Skeletal muscle satellite cell (primary cell): ENCODE results near the gene ECE2.

Experiments
- H3K27me3 ChIP-seq: 2 replicates; pipeline ENCODE4 v1.7.0; 2013; ENCODE audit warnings: low read length; ENCODE audit not compliant: control insufficient read depth, insufficient read depth
- H3K36me3 ChIP-seq: 2 replicates; pipeline ENCODE4 v1.7.0; 2013; ENCODE audit warnings: mild to moderate bottlenecking, control low read depth, low read length; ENCODE audit not compliant: insufficient read depth
- H3K4me1 ChIP-seq: 2 replicates; pipeline ENCODE4 v1.7.0; 2013; ENCODE audit warnings: low read length; ENCODE audit not compliant: control insufficient read depth, insufficient read depth
- H3K4me2 ChIP-seq: 2 replicates; pipeline ENCODE4 v1.7.0; 2013; ENCODE audit warnings: mild to moderate bottlenecking, low read length
- H3K4me3 ChIP-seq: 2 replicates; pipeline ENCODE4 v1.7.0; 2013; ENCODE audit warnings: low read length
- H3K9ac ChIP-seq: 2 replicates; pipeline ENCODE4 v1.7.0; 2013; ENCODE audit warnings: mild to moderate bottlenecking, low read depth, low read length, moderate library complexity
- H3K9me3 ChIP-seq: replicated peaks from 2 replicates; pipeline ENCODE4 v1.7.0; 2013; ENCODE audit warnings: mild to moderate bottlenecking, control low read depth, low read length

ECE2 gene

DNA sequence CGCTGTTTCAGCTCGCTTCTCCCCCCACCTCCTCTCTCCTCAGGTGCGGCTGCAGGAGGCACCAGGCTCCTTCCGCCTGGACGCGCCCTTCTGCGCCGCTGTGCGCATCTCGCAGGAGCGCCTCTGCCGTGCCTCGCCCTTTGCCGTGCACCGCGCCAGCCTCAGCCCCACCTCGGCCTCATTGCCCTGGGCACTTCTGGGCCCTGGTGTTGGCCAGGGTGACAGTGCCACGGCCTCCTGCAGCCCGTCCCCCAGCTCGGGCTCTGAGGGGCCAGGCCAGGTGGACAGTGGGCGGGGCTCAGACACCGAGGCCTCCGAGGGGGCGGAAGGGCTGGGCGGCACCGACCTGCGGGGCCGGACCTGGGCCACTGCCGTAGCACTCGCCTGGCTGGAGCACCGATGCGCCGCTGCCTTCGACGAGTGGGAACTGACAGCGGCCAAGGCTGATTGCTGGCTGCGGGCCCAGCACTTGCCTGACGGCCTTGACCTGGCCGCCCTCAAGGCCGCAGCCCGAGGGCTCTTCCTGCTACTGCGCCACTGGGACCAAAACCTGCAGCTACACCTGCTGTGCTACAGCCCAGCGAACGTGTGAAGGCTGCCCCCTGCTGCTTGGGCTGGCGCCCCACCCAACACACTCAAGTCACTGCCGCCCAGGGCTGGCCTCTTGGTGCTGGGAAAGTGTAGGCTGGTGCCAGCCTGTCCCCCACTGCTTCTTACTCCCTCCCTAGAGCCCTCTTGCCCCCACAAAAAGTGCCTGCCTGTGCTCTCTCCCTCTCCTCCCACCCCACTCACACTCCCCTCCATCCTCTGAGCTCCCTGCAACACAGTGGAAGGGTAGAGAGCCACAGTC, 34.1 kb upstream of the ECE2 start:
- H3K9ac ChIP-seq: no peak overlapping the region
- H3K4me3 ChIP-seq: no peak overlapping the region

DNA sequence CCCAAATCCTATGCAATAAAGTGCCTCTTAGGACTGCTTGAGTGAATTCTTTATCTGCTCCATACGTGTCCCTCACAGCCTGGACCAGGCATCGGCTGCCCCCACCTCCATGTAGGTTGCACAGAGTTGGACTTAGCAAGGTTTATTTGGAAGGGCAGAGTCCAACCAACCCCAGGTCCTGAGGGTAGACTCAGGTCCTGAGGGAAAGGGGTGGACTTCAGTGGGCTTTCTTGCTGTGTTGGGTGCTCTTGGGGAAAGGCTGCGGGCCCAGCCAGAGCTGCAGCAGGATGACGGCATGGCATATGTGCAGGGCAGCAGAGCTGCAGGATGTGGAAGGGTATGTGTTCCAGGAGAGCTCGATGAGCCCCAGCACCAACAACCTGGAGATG, 33.5 kb upstream of the ECE2 start:
- H3K4me2 ChIP-seq: no peak overlapping the region
- no peaks in the 10 kb centered on the region for H3K9me3 ChIP-seq
- H3K27me3 ChIP-seq: peaks cover 4% of the 10 kb centered on the region
- no peak overlapping the region for H3K9ac ChIP-seq
- H3K36me3 ChIP-seq: peaks cover 27% of the 10 kb centered on the region
- H3K4me3 ChIP-seq: no peak overlapping the region
- no peaks in the 10 kb centered on the region for H3K4me1 ChIP-seq

More for the DNA sequence above, 34.1 kb upstream of the ECE2 start:
- Histone ChIP-seq H3K27me3 (peaks cover 4% of the 10 kb centered on the region), H3K4me1 (no peaks in the 10 kb centered on the region), H3K36me3 (peaks cover 27% of the 10 kb centered on the region), H3K9me3 (no peaks in the 10 kb centered on the region), H3K4me2 (no peak overlapping the region)

DNA sequence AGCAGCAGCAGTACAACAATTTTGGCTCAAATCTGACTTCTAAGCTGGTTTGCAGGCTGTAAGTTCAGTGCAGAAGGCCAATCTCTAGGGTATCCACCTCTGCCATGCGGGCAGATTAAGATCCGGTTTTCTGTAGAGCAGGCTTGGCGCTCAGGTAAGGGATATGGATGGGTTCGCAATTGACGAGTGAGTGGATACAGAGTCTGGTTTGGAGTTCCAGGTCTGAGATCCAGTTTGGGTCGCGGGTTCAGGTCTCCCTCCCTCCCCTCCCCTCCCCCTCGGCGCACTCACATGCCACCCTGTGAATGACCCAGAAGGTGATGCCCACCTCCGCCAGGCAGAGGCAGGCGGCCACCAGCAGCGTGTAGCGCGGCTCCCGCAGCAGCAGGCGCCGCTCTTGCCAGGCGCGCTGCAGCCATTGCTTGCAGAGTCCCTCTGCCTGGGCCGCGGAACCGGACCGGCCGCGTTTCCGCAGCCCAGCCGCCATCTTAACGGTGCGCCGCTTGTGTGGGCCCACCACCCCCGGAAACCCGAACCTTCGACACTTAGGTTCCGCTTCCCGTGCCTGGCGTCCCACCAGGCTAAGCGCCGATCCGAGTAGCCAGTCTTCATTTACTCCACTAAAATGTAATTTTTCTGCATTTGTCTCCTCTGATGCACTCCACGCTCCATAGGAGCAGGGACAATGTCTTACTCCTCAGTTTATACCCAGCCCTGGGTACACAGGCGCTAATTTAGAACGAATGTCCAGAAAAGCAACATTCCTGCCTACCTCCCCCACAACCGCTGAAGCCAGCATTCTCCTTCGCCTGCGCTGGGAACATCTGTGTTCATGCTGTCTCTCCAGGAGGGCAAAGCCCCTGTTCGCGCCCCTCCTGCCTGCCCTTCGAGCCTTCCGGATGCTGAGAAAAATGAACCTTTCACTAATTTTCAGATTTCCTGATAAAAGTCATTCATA, 27.1 kb upstream of the ECE2 start, which contains the start of gene ALG3:
TSS of gene ALG3 (minus strand) at position 509 of the 958 bp plus-strand sequence. CDS start at position 487, 22 bp downstream.
- Histone ChIP-seq H3K4me3 (peak within 1 kb of the TSS; percentile 99), H3K9ac (peak within 1 kb of the TSS; percentile 96), H3K9me3 (no peaks in the 10 kb centered on the region), H3K27me3 (no peaks in the 10 kb centered on the region), H3K36me3 (peaks cover 13% of the 10 kb centered on the region), H3K4me2 (peak within 1 kb of the TSS; percentile 100), H3K4me1 (peaks cover 3% of the 10 kb centered on the region)

- Histone ChIP-seq H3K4me2 (peak within 1 kb of the TSS; percentile 100), H3K9ac (peak within 1 kb of the TSS; percentile 96), H3K4me3 (peak within 1 kb of the TSS; percentile 99), H3K36me3 (peaks cover 10% of the 10 kb centered on the region), H3K4me1 (peaks cover 3% of the 10 kb centered on the region), H3K27me3 (no peaks in the 10 kb centered on the region), H3K9me3 (no peaks in the 10 kb centered on the region)
Observed at GRCh38 chr3:184249412-184250166, 26.2 kb upstream of the ECE2 start, which contains the start of gene EEF1AKMT4. Gene EEF1AKMT4, plus strand, starts transcription at chr3:184249672. Its CDS starts 23 bp downstream, at chr3:184249695.

- Histone ChIP-seq H3K27me3 (no peaks in the 10 kb centered on the region), H3K4me2 (peak overlapping the region; percentile 100), H3K4me3 (peak overlapping the region; percentile 99), H3K36me3 (peaks cover 4% of the 10 kb centered on the region), H3K4me1 (peaks cover 3% of the 10 kb centered on the region), H3K9ac (peak overlapping the region; percentile 80), H3K9me3 (no peaks in the 10 kb centered on the region)
Observed at GRCh38 chr3:184250167-184250828, 25.5 kb upstream of the ECE2 start.

- Histone ChIP-seq H3K9me3 (no peaks in the 10 kb centered on the region), H3K9ac (no peak overlapping the region), H3K27me3 (peaks cover 8% of the 10 kb centered on the region), H3K4me2 (no peak overlapping the region), H3K4me1 (peaks cover 6% of the 10 kb centered on the region), H3K36me3 (no peaks in the 10 kb centered on the region), H3K4me3 (no peak overlapping the region)
Observed at GRCh38 chr3:184255291-184256039, 20.4 kb upstream of the ECE2 start.

DNA sequence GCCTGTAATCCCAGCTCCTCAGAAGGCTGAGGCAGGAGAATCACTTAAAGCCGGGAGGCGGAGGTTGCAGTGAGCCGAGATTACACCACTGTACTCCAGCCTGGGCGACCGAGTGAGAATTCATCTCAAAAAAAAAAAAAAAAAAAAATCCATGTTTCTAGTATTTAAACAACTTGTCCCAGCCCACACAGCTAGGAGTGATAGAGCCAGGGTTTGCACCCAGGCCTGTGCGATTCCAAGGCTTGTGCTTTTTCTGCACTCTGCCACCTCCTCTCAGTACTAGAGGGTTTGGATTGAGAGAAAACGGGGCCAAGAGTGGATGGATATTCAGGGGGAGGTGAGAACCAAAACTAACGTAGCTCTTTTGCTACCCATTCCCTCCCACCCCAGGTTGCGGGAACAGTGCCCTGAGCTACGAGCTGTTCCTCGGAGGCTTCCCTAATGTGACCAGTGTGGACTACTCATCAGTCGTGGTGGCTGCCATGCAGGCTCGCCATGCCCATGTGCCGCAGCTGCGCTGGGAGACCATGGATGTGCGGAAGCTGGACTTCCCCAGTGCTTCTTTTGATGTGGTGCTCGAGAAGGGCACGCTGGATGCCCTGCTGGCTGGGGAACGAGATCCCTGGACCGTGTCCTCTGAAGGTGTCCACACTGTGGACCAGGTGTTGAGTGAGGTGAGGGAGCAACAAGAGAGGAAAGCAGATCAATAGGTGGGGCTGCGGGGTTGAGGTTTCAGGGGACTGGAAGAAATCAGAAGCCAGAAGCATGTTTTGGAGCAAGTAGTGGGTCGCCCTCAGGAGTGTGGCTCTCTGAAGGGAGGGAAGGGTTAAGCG, 18.5 kb upstream of the ECE2 start:
- Histone ChIP-seq H3K36me3 (no peaks in the 10 kb centered on the region), H3K9ac (no peak overlapping the region), H3K4me3 (no peak overlapping the region), H3K27me3 (peaks cover 15% of the 10 kb centered on the region), H3K4me1 (peaks cover 19% of the 10 kb centered on the region), H3K4me2 (no peak overlapping the region), H3K9me3 (no peaks in the 10 kb centered on the region)

DNA sequence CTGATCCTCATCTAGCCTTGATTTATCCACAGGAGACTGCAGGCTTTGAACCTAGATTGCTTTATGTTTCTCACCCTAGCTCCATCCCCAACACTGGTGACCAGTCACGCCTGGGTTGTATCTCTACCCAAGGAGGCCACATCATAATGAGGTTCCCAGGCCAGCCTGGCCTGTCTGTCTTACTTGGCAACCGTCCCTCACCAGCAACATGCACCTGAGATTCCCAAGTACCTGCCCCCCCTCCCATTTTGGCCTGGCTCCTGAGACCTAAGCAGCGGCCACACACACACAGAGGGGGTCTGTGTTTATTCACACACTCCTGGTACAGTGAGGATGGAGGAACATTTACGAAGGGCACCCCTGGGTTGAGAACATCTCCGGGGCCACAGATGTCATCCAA, 16.9 kb upstream of the ECE2 start:
- Histone ChIP-seq H3K4me1 (peaks cover 19% of the 10 kb centered on the region), H3K9me3 (no peaks in the 10 kb centered on the region), H3K4me2 (no peak overlapping the region), H3K27me3 (peaks cover 22% of the 10 kb centered on the region), H3K9ac (no peak overlapping the region), H3K36me3 (no peaks in the 10 kb centered on the region), H3K4me3 (no peak overlapping the region)

GRCh38 chr3:184259396-184259877, 16.4 kb upstream of the ECE2 start:
- Histone ChIP-seq H3K4me3 (no peak overlapping the region), H3K36me3 (no peaks in the 10 kb centered on the region), H3K27me3 (peaks cover 23% of the 10 kb centered on the region), H3K9me3 (no peaks in the 10 kb centered on the region), H3K9ac (no peak overlapping the region), H3K4me2 (no peak overlapping the region), H3K4me1 (peaks cover 19% of the 10 kb centered on the region)
